ENCODE data around the gene AKR7A2.

DNA sequence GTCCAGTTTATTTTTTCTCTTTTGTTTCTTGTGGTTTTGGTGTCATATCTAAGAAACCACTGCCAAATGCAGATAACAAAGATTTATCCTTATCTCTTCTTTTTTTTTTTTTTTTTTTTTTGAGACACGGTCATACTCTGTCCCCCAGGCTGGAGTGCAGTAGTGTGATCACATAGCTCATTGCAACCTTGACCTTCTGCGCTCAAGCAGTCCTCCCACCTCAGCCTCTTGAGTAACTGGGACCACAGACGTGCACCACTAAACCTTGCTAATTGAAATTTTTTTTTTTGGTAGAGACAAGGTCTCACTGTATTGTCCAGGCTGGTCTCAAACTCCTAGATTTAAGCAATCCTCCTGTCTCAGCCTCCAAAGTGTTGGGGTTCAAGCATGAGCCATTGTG is 9.1 kb upstream of the AKR7A2 start:
- TF ChIP-seq CTCF (optimal IDR thresholded peaks at IDR 0.05 in 1 of 3, IDR thresholded peaks at IDR 0.05 in 1 of 3, conservative IDR thresholded peaks at IDR 0.05 in 1 of 3; ENCODE audit: extremely low read depth in 1 of 3, insufficient read depth in 2 of 3, low read length in 3 of 3): no peak
- TF ChIP-seq EZH2 (IDR thresholded peaks at IDR 0.05; ENCODE audit: low read length): no peak
